OCI-LY7 (cell line): ENCODE results near the gene USP17L10. TPM values are rescaled to one million over a fixed set of nuclear protein-coding genes. Genes with fewer than 3 reads are reported as not detected.
"Not testable (repeated sequence)": the region's sequence is repeated elsewhere in the genome, so short reads cannot be mapped to it uniquely, and the experiment has no call there.

Source experiments
- BruUV-seq: library from RNA; stranded (reverse); fragments of 400-500 nt; replicated peaks from 2 replicates; lab custom pipeline; 2021; lab: Mats Ljungman, UMichigan
- CTCF ChIA-PET: fragments of 300-600 bp; sonication (Branson Sonifier 250); formaldehyde crosslinking; loops from one replicate; lab custom pipeline; 2022; ENCODE audit warnings: antibody characterized with exemption; ENCODE audit not compliant: unreplicated experiment; lab: Charles Lee
- POLR2A ChIA-PET: fragments of 300-600 bp; sonication (Branson Sonifier 250); formaldehyde crosslinking; loops from one replicate; lab custom pipeline; 2022; ENCODE audit warnings: antibody characterized with exemption; lab: Charles Lee
- DNase-seq: peaks from one replicate; pipeline ENCODE4 v3.0.0-alpha.2; 2015; ENCODE audit warnings: low spot score
- H2AFZ ChIP-seq: fragments of 200-600 bp; sonication (generic), shearing (Covaris generic); 2 replicates; pipeline ENCODE4 v1.6.1; 2014; ENCODE audit warnings: mild to moderate bottlenecking, antibody characterized with exemption, low read length, moderate library complexity
- H3K27ac ChIP-seq: fragments of 200-600 bp; sonication (generic); 2 replicates; pipeline ENCODE4 v1.5.1; 2014; ENCODE audit warnings: mixed run types, low read depth, mild to moderate bottlenecking, moderate library complexity, low read length, inconsistent platforms; ENCODE audit not compliant: poor library complexity, severe bottlenecking
- H3K36me3 ChIP-seq: fragments of 200-600 bp; sonication (generic); 2 replicates; pipeline ENCODE4 v1.6.1; 2014; ENCODE audit warnings: mild to moderate bottlenecking, antibody characterized with exemption, low read length, moderate library complexity, mixed read lengths; ENCODE audit not compliant: insufficient read depth
- H3K4me1 ChIP-seq: fragments of 200-600 bp; sonication (generic); 2 replicates; pipeline ENCODE4 v1.5.1; 2014; ENCODE audit warnings: mild to moderate bottlenecking, low read length; ENCODE audit not compliant: insufficient read depth, poor library complexity, severe bottlenecking
- H3K4me2 ChIP-seq: fragments of 200-600 bp; sonication (generic); 2 replicates; pipeline ENCODE4 v1.6.1; 2014; ENCODE audit warnings: mild to moderate bottlenecking, low read length
- H3K4me3 ChIP-seq: fragments of 200-600 bp; sonication (generic); 2 replicates; pipeline ENCODE4 v1.5.1; 2014; ENCODE audit warnings: mild to moderate bottlenecking, low read depth, low read length; ENCODE audit not compliant: poor library complexity, severe bottlenecking
- H3K79me2 ChIP-seq: fragments of 200-600 bp; sonication (generic); 2 replicates; pipeline ENCODE4 v1.6.1; 2016; ENCODE audit warnings: low read depth, mild to moderate bottlenecking, low read length, moderate library complexity, mixed read lengths; ENCODE audit not compliant: insufficient read depth
- H3K9me2 ChIP-seq: fragments of 200-600 bp; sonication (generic); 2 replicates; pipeline ENCODE4 v1.6.1; 2016; ENCODE audit warnings: mild to moderate bottlenecking, low read length, mixed read lengths; ENCODE audit not compliant: insufficient read depth
- H3K9me3 ChIP-seq: fragments of 200-600 bp; sonication (generic); 2 replicates; pipeline ENCODE4 v1.6.1; 2014; ENCODE audit warnings: mild to moderate bottlenecking, mixed run types, low read length, mixed read lengths
- H4K20me1 ChIP-seq: fragments of 200-600 bp; sonication (generic); 2 replicates; pipeline ENCODE4 v1.6.1; 2014; ENCODE audit warnings: mild to moderate bottlenecking, antibody characterized with exemption, low read length, moderate library complexity, mixed read lengths; ENCODE audit not compliant: insufficient read depth
- intact Hi-C: fragments of 100-400 bp; cut with micrococcal nuclease; formaldehyde crosslinking; loops from one replicate; pipeline ENCODE4 v1.10.0; 2022; ENCODE audit not compliant: unreplicated experiment
- total RNA-seq, 2 experiments: library from RNA; depleted of rRNA in 1 of 2; stranded (reverse); fragments of >200 nt in 1 of 2; shearing (Covaris generic) in 1 of 2; gene quantifications; 2 replicates each; pipeline ENCODE4 v1.2.3, GENCODE V29; 2014 to 2022

USP17L10 gene
- total RNA-seq, 2 experiments from 2014 or later, result not detected

- H2AFZ ChIP-seq, H3K4me2 ChIP-seq, intact Hi-C loops, CTCF ChIA-PET, BruUV-seq, H3K4me3 ChIP-seq, H3K27ac ChIP-seq, H3K4me1 ChIP-seq, H3K36me3 ChIP-seq, H3K9me3 ChIP-seq, H3K79me2 ChIP-seq, POLR2A ChIA-PET, H4K20me1 ChIP-seq, DNase-seq, H3K9me2 ChIP-seq: not testable (repeated sequence)
Observed at GRCh38 chr4:9253078-9253477, 42.6 kb downstream of the USP17L10 start, which contains the start of gene USP17L19. TSS of gene USP17L19 (plus strand) at chr4:9253378. CDS start at chr4:9253378, 0 bp downstream.

GRCh38 chr4:9257824-9258223 lies 47.4 kb downstream of the USP17L10 start, which contains the start of gene USP17L20:
TSS of gene USP17L20 (plus strand) at chr4:9258124. CDS start at chr4:9258124, 0 bp downstream.
- H3K9me3 ChIP-seq, H2AFZ ChIP-seq, H4K20me1 ChIP-seq, H3K4me2 ChIP-seq, H3K27ac ChIP-seq, H3K4me3 ChIP-seq, H3K4me1 ChIP-seq, DNase-seq, POLR2A ChIA-PET, H3K36me3 ChIP-seq, H3K9me2 ChIP-seq, H3K79me2 ChIP-seq, intact Hi-C loops, BruUV-seq, CTCF ChIA-PET: not testable (repeated sequence)

Other genes with a start within 250 kb of the USP17L10 start
- not detected in 2 replicates for gene FAM90A26, start 40.2 kb upstream of the USP17L10 start, total RNA-seq (2014; rRNA removed; shearing (Covaris generic))
- gene FAM90A26, start 40.2 kb upstream of the USP17L10 start, total RNA-seq (2022), result not detected in 2 replicates
- gene USP17L11, start 4.7 kb downstream of the USP17L10 start, total RNA-seq (2014; rRNA removed; shearing (Covaris generic)), result not detected in 2 replicates
- gene USP17L11, start 4.7 kb downstream of the USP17L10 start, total RNA-seq (2022), result not detected in 2 replicates
- not detected in 2 replicates for gene USP17L12, start 9.5 kb downstream of the USP17L10 start, total RNA-seq (2014; rRNA removed; shearing (Covaris generic))
- not detected in 2 replicates for gene USP17L12, start 9.5 kb downstream of the USP17L10 start, total RNA-seq (2022)
- gene USP17L13, start 14.2 kb downstream of the USP17L10 start, total RNA-seq (2014; rRNA removed; shearing (Covaris generic)), result not detected in 2 replicates
- gene USP17L13, start 14.2 kb downstream of the USP17L10 start, total RNA-seq (2022), result not detected in 2 replicates
- gene USP17L15, start 23.7 kb downstream of the USP17L10 start, total RNA-seq (2014; rRNA removed; shearing (Covaris generic)), result not detected in 2 replicates
- gene USP17L15, start 23.7 kb downstream of the USP17L10 start, total RNA-seq (2022), result not detected in 2 replicates
- not detected in 2 replicates for gene USP17L17, start 33.2 kb downstream of the USP17L10 start, total RNA-seq (2014; rRNA removed; shearing (Covaris generic))
- not detected in 2 replicates for gene USP17L17, start 33.2 kb downstream of the USP17L10 start, total RNA-seq (2022)
- not detected in 2 replicates for gene USP17L18, start 38.0 kb downstream of the USP17L10 start, total RNA-seq (2014; rRNA removed; shearing (Covaris generic))
- not detected in 2 replicates for gene USP17L18, start 38.0 kb downstream of the USP17L10 start, total RNA-seq (2022)
- not detected in 2 replicates for gene USP17L19, start 42.7 kb downstream of the USP17L10 start, total RNA-seq (2014; rRNA removed; shearing (Covaris generic))
- not detected in 2 replicates for gene USP17L19, start 42.7 kb downstream of the USP17L10 start, total RNA-seq (2022)
- gene USP17L20, start 47.5 kb downstream of the USP17L10 start, total RNA-seq (2014; rRNA removed; shearing (Covaris generic)), result not detected in 2 replicates
- not detected in 2 replicates for gene USP17L20, start 47.5 kb downstream of the USP17L10 start, total RNA-seq (2022)
- gene USP17L21, start 52.2 kb downstream of the USP17L10 start, total RNA-seq (2014; rRNA removed; shearing (Covaris generic)), result not detected in 2 replicates
- not detected in 2 replicates for gene USP17L21, start 52.2 kb downstream of the USP17L10 start, total RNA-seq (2022)
- gene USP17L22, start 57.0 kb downstream of the USP17L10 start, total RNA-seq (2014; rRNA removed; shearing (Covaris generic)), result not detected in 2 replicates
- gene USP17L22, start 57.0 kb downstream of the USP17L10 start, total RNA-seq (2022), result not detected in 2 replicates
- not detected in 2 replicates for gene USP17L24, start 114.5 kb downstream of the USP17L10 start, total RNA-seq (2014; rRNA removed; shearing (Covaris generic))
- not detected in 2 replicates for gene USP17L24, start 114.5 kb downstream of the USP17L10 start, total RNA-seq (2022)
- not detected in 2 replicates for gene USP17L25, start 119.3 kb downstream of the USP17L10 start, total RNA-seq (2014; rRNA removed; shearing (Covaris generic))
- gene USP17L25, start 119.3 kb downstream of the USP17L10 start, total RNA-seq (2022), result not detected in 2 replicates
- not detected in 2 replicates for gene USP17L26, start 124.0 kb downstream of the USP17L10 start, total RNA-seq (2014; rRNA removed; shearing (Covaris generic))
- gene USP17L26, start 124.0 kb downstream of the USP17L10 start, total RNA-seq (2022), result not detected in 2 replicates
- not detected in 2 replicates for gene USP17L5, start 128.7 kb downstream of the USP17L10 start, total RNA-seq (2014; rRNA removed; shearing (Covaris generic))
- gene USP17L5, start 128.7 kb downstream of the USP17L10 start, total RNA-seq (2022), result not detected in 2 replicates
- not detected in 2 replicates for gene USP17L27, start 133.5 kb downstream of the USP17L10 start, total RNA-seq (2014; rRNA removed; shearing (Covaris generic))
- not detected in 2 replicates for gene USP17L27, start 133.5 kb downstream of the USP17L10 start, total RNA-seq (2022)
- not detected in 2 replicates for gene USP17L28, start 138.2 kb downstream of the USP17L10 start, total RNA-seq (2014; rRNA removed; shearing (Covaris generic))
- not detected in 2 replicates for gene USP17L28, start 138.2 kb downstream of the USP17L10 start, total RNA-seq (2022)
- not detected in 2 replicates for gene USP17L29, start 143.0 kb downstream of the USP17L10 start, total RNA-seq (2014; rRNA removed; shearing (Covaris generic))
- not detected in 2 replicates for gene USP17L29, start 143.0 kb downstream of the USP17L10 start, total RNA-seq (2022)
- not detected in 2 replicates for gene USP17L30, start 152.5 kb downstream of the USP17L10 start, total RNA-seq (2014; rRNA removed; shearing (Covaris generic))
- gene USP17L30, start 152.5 kb downstream of the USP17L10 start, total RNA-seq (2022), result not detected in 2 replicates
- not detected in 2 replicates for gene DEFB131A, start 233.8 kb downstream of the USP17L10 start, total RNA-seq (2014; rRNA removed; shearing (Covaris generic))
- not detected in 2 replicates for gene DEFB131A, start 233.8 kb downstream of the USP17L10 start, total RNA-seq (2022)